Iris pigment epithelial cell (primary cell): Measurements from ENCODE around the gene GRAMD4.

Experiments used
- DNase-seq: peaks from one replicate; pipeline ENCODE4 v3.0.0-alpha.2; 2011; ENCODE audit warnings: low read depth

The GRAMD4 gene

GRCh38 chr22:46672731-46673130 lies 52.5 kb downstream of the GRAMD4 start:
- no peak for DNase-seq

- DNase-seq = no peak
Measured at GRCh38 chr22:46673205-46673604, 53.0 kb downstream of the GRAMD4 start.

GRCh38 chr22:46673662-46674236 lies 53.6 kb downstream of the GRAMD4 start:
- no peak for DNase-seq

- DNase-seq = no peak
Measured at GRCh38 chr22:46674367-46674781, 54.2 kb downstream of the GRAMD4 start.

GRCh38 chr22:46674906-46675305 lies 54.7 kb downstream of the GRAMD4 start:
- DNase-seq = no peak

- no peak for DNase-seq
Measured at GRCh38 chr22:46675479-46675878, 55.3 kb downstream of the GRAMD4 start.

- no peak for DNase-seq
Measured at GRCh38 chr22:46675938-46676337, 55.8 kb downstream of the GRAMD4 start.

GRCh38 chr22:46676479-46676878 lies 56.3 kb downstream of the GRAMD4 start:
- DNase-seq = no peak

- no peak for DNase-seq
Measured at GRCh38 chr22:46676881-46677280, 56.7 kb downstream of the GRAMD4 start.

- no peak for DNase-seq
Measured at GRCh38 chr22:46677323-46678002, 57.3 kb downstream of the GRAMD4 start.

- no peak for DNase-seq
Measured at GRCh38 chr22:46678003-46678657, 57.9 kb downstream of the GRAMD4 start.

GRCh38 chr22:46678785-46679700 lies 58.9 kb downstream of the GRAMD4 start:
- DNase-seq = no peak

- no peak for DNase-seq
Measured at GRCh38 chr22:46679706-46680269, 59.6 kb downstream of the GRAMD4 start.

GRCh38 chr22:46681010-46681409 lies 60.8 kb downstream of the GRAMD4 start:
- no peak for DNase-seq

GRCh38 chr22:46682011-46682731 lies 62.0 kb downstream of the GRAMD4 start:
- no peak for DNase-seq

GRCh38 chr22:46684706-46685105 lies 64.5 kb downstream of the GRAMD4 start:
- DNase-seq = no peak

- no peak for DNase-seq
Measured at GRCh38 chr22:46686221-46687047, 66.2 kb downstream of the GRAMD4 start.

- DNase-seq = no peak
Measured at GRCh38 chr22:46687048-46687444, 66.9 kb downstream of the GRAMD4 start.

GRCh38 chr22:46687460-46687859 lies 67.3 kb downstream of the GRAMD4 start:
- DNase-seq = no peak

- no peak for DNase-seq
Measured at GRCh38 chr22:46688949-46689348, 68.8 kb downstream of the GRAMD4 start.
